HepG2 (cell line): Measurements from ENCODE around the gene PPFIA3. TPM values are rescaled to one million over a fixed set of nuclear protein-coding genes. Genes with fewer than 3 reads are reported as not detected.
A peak's percentile ranks its signal among the peaks of the same experiment; 100 is the strongest.

Experiments used
- BRD4 ChIP-seq: sonication (generic); formaldehyde crosslinking; IDR thresholded peaks from 2 replicates; pipeline ENCODE4 v1.4.0; 2020; ENCODE audit warnings: missing genetic modification reagents
- CERS6 ChIP-seq: sonication (generic); formaldehyde crosslinking; IDR thresholded peaks from 2 replicates; pipeline ENCODE4 v1.5.0; 2020; ENCODE audit warnings: missing genetic modification reagents
- DDIT3 ChIP-seq: sonication (generic); formaldehyde crosslinking; IDR thresholded peaks from 2 replicates; pipeline ENCODE4 v1.4.0; 2020; ENCODE audit warnings: mild to moderate bottlenecking, missing genetic modification reagents
- DMAP1 ChIP-seq: IDR thresholded peaks from 2 replicates; pipeline ENCODE4 v1.6.1; 2016
- DNMT1 ChIP-seq: sonication (generic); formaldehyde crosslinking; IDR thresholded peaks from 2 replicates; pipeline ENCODE4 v1.5.1; 2020; ENCODE audit warnings: mild to moderate bottlenecking, missing genetic modification reagents
- ISX ChIP-seq: sonication (generic); formaldehyde crosslinking; conservative IDR thresholded peaks from 2 replicates; pipeline ENCODE4 v1.5.0; 2020; ENCODE audit warnings: missing genetic modification reagents
- KLF13 ChIP-seq: sonication (generic); formaldehyde crosslinking; IDR thresholded peaks from 2 replicates; pipeline ENCODE4 v1.4.0; 2020; ENCODE audit warnings: mild to moderate bottlenecking, missing genetic modification reagents
- MBNL3 ChIP-seq: fragments of 250-450 bp; sonication (Bioruptor Pico); conservative IDR thresholded peaks from 2 replicates; pipeline ENCODE4 v1.8.0; 2022; ENCODE audit warnings: mild to moderate bottlenecking, inconsistent platforms
- MYC ChIP-seq: sonication (generic); formaldehyde crosslinking; IDR thresholded peaks from 2 replicates; pipeline ENCODE4 v1.9.0; 2021; ENCODE audit warnings: missing genetic modification reagents, borderline replicate concordance
- NFYC ChIP-seq: IDR thresholded peaks from 2 replicates; pipeline ENCODE4 v1.6.1; 2016; ENCODE audit warnings: missing genetic modification reagents, missing compliant biosample characterization
- PCBP1 ChIP-seq: fragments of 200-400 bp; formaldehyde crosslinking; IDR thresholded peaks from 2 replicates; pipeline ENCODE4 v1.6.1; 2017; ENCODE audit warnings: mild to moderate bottlenecking, low read depth, low read length, borderline replicate concordance
- PHF20 ChIP-seq: sonication (generic); formaldehyde crosslinking; IDR thresholded peaks from 2 replicates; pipeline ENCODE4 v1.5.0; 2020; ENCODE audit warnings: mild to moderate bottlenecking, missing genetic modification reagents
- PLRG1 ChIP-seq: fragments of 450-650 bp; conservative IDR thresholded peaks from 2 replicates; pipeline ENCODE4 v1.6.1; 2016
- POLR2A ChIP-seq, 2 experiments: IDR thresholded peaks; 2 replicates each; pipeline ENCODE4 v1.6.1; 2011; ENCODE audit warnings: low read depth in 2 of 2, low read length in 2 of 2, mild to moderate bottlenecking in 1 of 2, moderate library complexity in 1 of 2; ENCODE audit not compliant: insufficient read depth in 1 of 2
- RNF2 ChIP-seq: fragments of 450-650 bp; conservative IDR thresholded peaks from 2 replicates; pipeline ENCODE4 v1.6.1; 2016; ENCODE audit warnings: low read depth
- SYNCRIP ChIP-seq: fragments of 200-400 bp; formaldehyde crosslinking; IDR thresholded peaks from 2 replicates; pipeline ENCODE4 v1.6.1; 2018; ENCODE audit warnings: mild to moderate bottlenecking, low read depth, low read length; ENCODE audit not compliant: insufficient read depth
- TCF12 ChIP-seq, 2 experiments: fragments of 450-650 bp in 1 of 2; sonication (generic) in 1 of 2; formaldehyde crosslinking in 1 of 2; IDR thresholded peaks; 2 replicates each; pipeline versions ENCODE4 v1.6.1 to v1.8.0; 2017 to 2022; ENCODE audit warnings: antibody characterized with exemption in 1 of 2, mild to moderate bottlenecking in 1 of 2, missing genetic modification reagents in 1 of 2, moderate library complexity in 1 of 2
- ZBTB1 ChIP-seq: sonication (generic); formaldehyde crosslinking; IDR thresholded peaks from 2 replicates; pipeline ENCODE4 v1.4.0; 2020; ENCODE audit warnings: missing genetic modification reagents, borderline replicate concordance
- ZNF501 ChIP-seq: sonication (generic); formaldehyde crosslinking; IDR thresholded peaks from 2 replicates; pipeline ENCODE4 v1.5.1; 2020; ENCODE audit warnings: mild to moderate bottlenecking, moderate library complexity, missing genetic modification reagents
- ZNF510 ChIP-seq: sonication (generic); formaldehyde crosslinking; IDR thresholded peaks from 2 replicates; pipeline ENCODE4 v1.4.0; 2020; ENCODE audit warnings: low read depth, mild to moderate bottlenecking, missing genetic modification reagents
- ZNF549 ChIP-seq: sonication (generic); formaldehyde crosslinking; IDR thresholded peaks from 2 replicates; pipeline ENCODE4 v1.5.0; 2020; ENCODE audit warnings: missing genetic modification reagents
- ZNF564 ChIP-seq: sonication (generic); formaldehyde crosslinking; IDR thresholded peaks from 2 replicates; pipeline ENCODE4 v1.8.1; 2023; ENCODE audit warnings: mild to moderate bottlenecking, missing genetic modification reagents
- polyA plus RNA-seq, 8 experiments: library from polyadenylated mRNA; depleted of rRNA in 3 of 8; stranded (reverse) in 7 of 8; unstranded in 1 of 8; fragments of >200 nt; fragmentation: Illumina TruSeq in 4 of 8; extraction: Trizol in 4 of 8; gene quantifications; 2 replicates each; pipeline versions ENCODE4 v1.2.1 to v1.2.3, GENCODE V29; 2011 to 2016; ENCODE audit warnings: low read depth in 4 of 8, missing spikeins in 1 of 8, mixed read lengths in 1 of 8; ENCODE audit not compliant: insufficient read depth in 1 of 8
- total RNA-seq, 5 experiments: library from RNA; depleted of rRNA; stranded (reverse); fragments of >200 nt; fragmentation: Illumina TruSeq; extraction: Trizol; gene quantifications; 2 replicates each; pipeline ENCODE4 v1.2.3, GENCODE V29; 2016; ENCODE audit warnings: low read depth in 1 of 5
- TF ChIP-seq, protein P1 (sequence below): IDR thresholded peaks from 2 replicates; pipeline ENCODE4 v1.6.1; 2016; ENCODE audit warnings: low read depth
- TF ChIP-seq, protein P2 (sequence below): sonication (generic); formaldehyde crosslinking; conservative IDR thresholded peaks from 2 replicates; pipeline ENCODE4 v1.5.0; 2020; ENCODE audit warnings: missing genetic modification reagents

The PPFIA3 gene
- total and polyA plus RNA-seq, 2 of the 13 experiments (the other 11 are each of a cell fraction or from before 2014, with no cell fraction given) = 6.7 to 8.6 TPM

DNA sequence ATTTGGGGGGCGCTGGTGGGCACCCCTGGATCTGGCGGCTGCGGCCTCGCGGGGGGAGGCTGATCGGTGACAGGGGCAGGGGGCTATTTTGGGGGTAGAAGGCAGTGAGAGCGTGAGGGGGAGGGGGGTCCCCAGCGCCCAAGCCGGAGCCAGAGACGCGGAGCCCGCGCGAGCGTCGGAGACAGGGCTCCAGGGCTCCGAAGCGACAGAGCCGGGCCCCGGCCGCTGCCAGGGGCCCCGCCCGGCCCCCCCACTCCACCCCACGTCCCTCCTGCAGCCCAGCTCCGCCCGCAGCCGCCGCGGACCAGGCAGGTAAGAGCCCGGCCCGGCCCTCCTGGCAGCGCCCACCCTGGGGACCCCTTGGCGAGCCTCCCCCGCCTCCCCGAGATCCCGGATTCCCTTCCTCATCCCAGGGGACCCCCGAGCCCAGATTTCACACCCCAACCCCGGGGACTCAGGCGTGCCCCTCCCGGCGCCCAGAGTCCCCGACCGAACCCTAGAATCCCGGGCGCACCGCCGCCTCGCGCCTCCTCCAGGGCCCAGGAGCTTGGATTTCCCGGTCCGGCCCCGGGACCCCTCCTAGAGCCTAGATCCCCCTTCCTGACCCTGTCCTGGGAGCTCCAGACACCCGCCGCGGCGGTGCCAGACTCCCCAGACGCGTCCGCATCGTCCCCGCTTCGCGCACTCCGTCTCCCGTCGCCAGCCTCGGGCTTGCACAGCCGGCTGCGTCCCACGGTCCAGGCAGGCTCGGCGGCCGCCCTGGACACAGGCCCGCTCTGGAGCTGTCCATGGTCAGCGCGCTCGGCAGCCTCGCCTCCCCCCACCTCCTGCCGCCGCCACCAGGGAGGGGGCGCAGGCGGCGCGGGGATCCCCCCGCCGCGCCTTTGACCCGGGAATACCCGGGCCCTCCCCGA is at the start of gene PPFIA3 (continued):
- TF ChIP-seq KLF13 (no peak), SYNCRIP (no peak), DDIT3 (CRISPR knock-in tag) (no peak), PLRG1 (no peak), BRD4 (no peak), NFYC (CRISPR knock-in tag) (no peak), RNF2 (0 out of 2 replicates have a peak, but pooled peaks have one; percentile 27), DNMT1 (CRISPR knock-in tag) (no peak), ZBTB1 (CRISPR knock-in tag) (no peak), ISX (CRISPR knock-in tag) (no peak), CERS6 (CRISPR knock-in tag) (0 out of 2 replicates have a peak, but pooled peaks have one; percentile 41), ZNF549 (no peak), ZNF510 (CRISPR knock-in tag) (no peak), PCBP1 (0 out of 2 replicates have a peak, but pooled peaks have one; percentile 22), PHF20 (0 out of 2 replicates have a peak, but pooled peaks have one; percentile 36), POLR2A (IDR thresholded peaks at IDR 0.05; ENCODE audit: insufficient read depth in 1 of 2, low read depth in 2 of 2, low read length in 2 of 2) (no peak), ZNF564 (0 out of 2 replicates have a peak, but pooled peaks have one; percentile 57), TCF12 (IDR thresholded peaks at IDR 0.05) (no peak), TCF12 (CRISPR knock-in tag; IDR thresholded peaks at IDR 0.05) (no peak), DMAP1 (CRISPR knock-in tag) (no peak; the same call in 1 of the 2 replicates), MYC (0 out of 2 replicates have a peak, but pooled peaks have one; percentile 62), MBNL3 (CRISPR knock-in tag) (no peak), ZNF501 (CRISPR knock-in tag) (peak; percentile 71)
- TF ChIP-seq, protein P1, sequence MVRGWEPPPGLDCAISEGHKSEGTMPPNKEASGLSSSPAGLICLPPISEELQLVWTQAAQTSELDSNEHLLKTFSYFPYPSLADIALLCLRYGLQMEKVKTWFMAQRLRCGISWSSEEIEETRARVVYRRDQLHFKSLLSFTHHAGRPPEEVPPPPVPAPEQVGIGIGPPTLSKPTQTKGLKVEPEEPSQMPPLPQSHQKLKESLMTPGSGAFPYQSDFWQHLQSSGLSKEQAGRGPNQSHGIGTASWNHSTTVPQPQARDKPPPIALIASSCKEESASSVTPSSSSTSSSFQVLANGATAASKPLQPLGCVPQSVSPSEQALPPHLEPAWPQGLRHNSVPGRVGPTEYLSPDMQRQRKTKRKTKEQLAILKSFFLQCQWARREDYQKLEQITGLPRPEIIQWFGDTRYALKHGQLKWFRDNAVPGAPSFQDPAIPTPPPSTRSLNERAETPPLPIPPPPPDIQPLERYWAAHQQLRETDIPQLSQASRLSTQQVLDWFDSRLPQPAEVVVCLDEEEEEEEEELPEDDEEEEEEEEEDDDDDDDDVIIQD (CRISPR knock-in tag) = 0 out of 2 replicates have a peak, but pooled peaks have one; percentile 25
- TF ChIP-seq, protein P2, sequence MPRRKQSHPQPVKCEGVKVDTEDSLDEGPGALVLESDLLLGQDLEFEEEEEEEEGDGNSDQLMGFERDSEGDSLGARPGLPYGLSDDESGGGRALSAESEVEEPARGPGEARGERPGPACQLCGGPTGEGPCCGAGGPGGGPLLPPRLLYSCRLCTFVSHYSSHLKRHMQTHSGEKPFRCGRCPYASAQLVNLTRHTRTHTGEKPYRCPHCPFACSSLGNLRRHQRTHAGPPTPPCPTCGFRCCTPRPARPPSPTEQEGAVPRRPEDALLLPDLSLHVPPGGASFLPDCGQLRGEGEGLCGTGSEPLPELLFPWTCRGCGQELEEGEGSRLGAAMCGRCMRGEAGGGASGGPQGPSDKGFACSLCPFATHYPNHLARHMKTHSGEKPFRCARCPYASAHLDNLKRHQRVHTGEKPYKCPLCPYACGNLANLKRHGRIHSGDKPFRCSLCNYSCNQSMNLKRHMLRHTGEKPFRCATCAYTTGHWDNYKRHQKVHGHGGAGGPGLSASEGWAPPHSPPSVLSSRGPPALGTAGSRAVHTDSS = no peak; the same call in 1 of the 2 replicates
